ENCODE measurements around the gene FAM124A. TPM values are rescaled to one million over a fixed set of nuclear protein-coding genes. Genes with fewer than 3 reads are reported as not detected.

Gene FAM124A
- total RNA-seq, 4 donors from 2014 or later = 1.9 to 17.7 (median 2.7) TPM

DNA sequence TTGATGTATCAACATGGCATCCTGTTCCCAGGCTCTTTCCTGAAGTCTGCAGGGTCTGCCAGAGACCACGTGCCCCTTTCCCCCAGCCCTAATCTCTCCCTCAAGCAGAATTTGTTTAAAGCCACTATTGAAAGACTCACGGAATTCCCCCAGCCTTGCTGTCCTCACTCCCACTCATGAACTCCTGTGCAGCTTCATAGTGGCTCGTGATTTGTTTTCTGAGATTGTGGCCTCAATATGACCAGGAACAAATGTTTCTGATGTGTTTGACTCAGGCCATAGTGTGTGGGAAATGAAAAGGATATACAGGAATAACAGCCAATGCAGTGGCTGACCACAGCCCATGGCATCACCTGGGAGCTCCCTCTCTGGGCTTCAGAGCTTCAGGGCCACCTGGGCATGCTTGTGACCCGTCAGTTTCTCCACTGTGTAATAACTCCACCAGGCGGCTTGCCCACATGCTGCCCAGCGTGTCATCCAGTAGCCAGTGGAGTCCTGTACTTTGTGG lies 109.2 kb downstream of the FAM124A start:
- H3K36me3 ChIP-seq = no peaks in the 10 kb centered on the region
- in situ Hi-C loops (cut with MboI; ENCODE audit: low pct_ligation_motif_present in 1 of 4, low pct_unique_long_range_greater_than_20kb in 1 of 4, low sequenced_read_pairs in 3 of 4) = no loop called here
- 61 to 70% methylated on average over 3 to 6 of the region's 6 CpGs for WGBS, 2 donors (ENCODE audit: low coverage in 1 of 2)

GRCh38 chr13:51332566-51333361 lies 110.6 kb downstream of the FAM124A start:
- H3K36me3 ChIP-seq = no peaks in the 10 kb centered on the region
- no peaks in the 10 kb centered on the region for H3K27me3 ChIP-seq
- H3K4me1 ChIP-seq = no peaks in the 10 kb centered on the region
- DNase-seq = no peak
- no peak overlapping the region for H3K27ac ChIP-seq
- no peak overlapping the region for H3K4me3 ChIP-seq
- intact Hi-C loops (cut with DNase I; ENCODE audit: low total_unique reads) (no loop called here), in situ Hi-C loops (cut with MboI; ENCODE audit: low pct_ligation_motif_present in 1 of 4, low pct_unique_long_range_greater_than_20kb in 1 of 4, low sequenced_read_pairs in 3 of 4) (no loop called here)
- no peaks in the 10 kb centered on the region for H3K9me3 ChIP-seq
- 49 to 75% methylated on average over 2 of the region's 2 CpGs for WGBS, 2 donors (ENCODE audit: low coverage in 1 of 2)
- TF ChIP-seq POLR2A (IDR thresholded peaks at IDR 0.05) (no peak), EP300 (IDR thresholded peaks at IDR 0.05; ENCODE audit: low read depth) (no peak), POLR2AphosphoS5 (IDR thresholded peaks at IDR 0.05) (no peak)
- TF ChIP-seq, protein P1, sequence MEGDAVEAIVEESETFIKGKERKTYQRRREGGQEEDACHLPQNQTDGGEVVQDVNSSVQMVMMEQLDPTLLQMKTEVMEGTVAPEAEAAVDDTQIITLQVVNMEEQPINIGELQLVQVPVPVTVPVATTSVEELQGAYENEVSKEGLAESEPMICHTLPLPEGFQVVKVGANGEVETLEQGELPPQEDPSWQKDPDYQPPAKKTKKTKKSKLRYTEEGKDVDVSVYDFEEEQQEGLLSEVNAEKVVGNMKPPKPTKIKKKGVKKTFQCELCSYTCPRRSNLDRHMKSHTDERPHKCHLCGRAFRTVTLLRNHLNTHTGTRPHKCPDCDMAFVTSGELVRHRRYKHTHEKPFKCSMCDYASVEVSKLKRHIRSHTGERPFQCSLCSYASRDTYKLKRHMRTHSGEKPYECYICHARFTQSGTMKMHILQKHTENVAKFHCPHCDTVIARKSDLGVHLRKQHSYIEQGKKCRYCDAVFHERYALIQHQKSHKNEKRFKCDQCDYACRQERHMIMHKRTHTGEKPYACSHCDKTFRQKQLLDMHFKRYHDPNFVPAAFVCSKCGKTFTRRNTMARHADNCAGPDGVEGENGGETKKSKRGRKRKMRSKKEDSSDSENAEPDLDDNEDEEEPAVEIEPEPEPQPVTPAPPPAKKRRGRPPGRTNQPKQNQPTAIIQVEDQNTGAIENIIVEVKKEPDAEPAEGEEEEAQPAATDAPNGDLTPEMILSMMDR (IDR thresholded peaks at IDR 0.05) = no peak

More for the DNA sequence above, 109.2 kb downstream of the FAM124A start:
- Histone ChIP-seq H3K4me3 (no peak overlapping the region), H3K4me1 (no peaks in the 10 kb centered on the region), H3K27ac (no peak overlapping the region), H3K27me3 (no peaks in the 10 kb centered on the region), H3K9me3 (no peaks in the 10 kb centered on the region)
- intact Hi-C loops (cut with DNase I; ENCODE audit: low total_unique reads) = no loop called here
- DNase-seq = no peak
- TF ChIP-seq, protein P1 (IDR thresholded peaks at IDR 0.05) = no peak
- TF ChIP-seq POLR2AphosphoS5 (IDR thresholded peaks at IDR 0.05) = no peak
- no peak for TF ChIP-seq POLR2A (IDR thresholded peaks at IDR 0.05)
- TF ChIP-seq EP300 (IDR thresholded peaks at IDR 0.05; ENCODE audit: low read depth) = no peak

GRCh38 chr13:51333421-51333820 lies 111.2 kb downstream of the FAM124A start:
- no peaks in the 10 kb centered on the region for H3K9me3 ChIP-seq
- H3K27me3 ChIP-seq = no peaks in the 10 kb centered on the region
- no peak for TF ChIP-seq EP300 (IDR thresholded peaks at IDR 0.05; ENCODE audit: low read depth)
- TF ChIP-seq POLR2AphosphoS5 (IDR thresholded peaks at IDR 0.05) = no peak
- no peak for TF ChIP-seq POLR2A (IDR thresholded peaks at IDR 0.05)
- TF ChIP-seq, protein P1 (IDR thresholded peaks at IDR 0.05) = no peak
- no peaks in the 10 kb centered on the region for H3K36me3 ChIP-seq
- H3K4me1 ChIP-seq = no peaks in the 10 kb centered on the region
- in situ Hi-C loops (cut with MboI; ENCODE audit: low pct_ligation_motif_present in 1 of 4, low pct_unique_long_range_greater_than_20kb in 1 of 4, low sequenced_read_pairs in 3 of 4) (no loop called here), intact Hi-C loops (cut with DNase I; ENCODE audit: low total_unique reads) (no loop called here)
- no peak overlapping the region for H3K4me3 ChIP-seq
- no peak for DNase-seq
- no peak overlapping the region for H3K27ac ChIP-seq

DNA sequence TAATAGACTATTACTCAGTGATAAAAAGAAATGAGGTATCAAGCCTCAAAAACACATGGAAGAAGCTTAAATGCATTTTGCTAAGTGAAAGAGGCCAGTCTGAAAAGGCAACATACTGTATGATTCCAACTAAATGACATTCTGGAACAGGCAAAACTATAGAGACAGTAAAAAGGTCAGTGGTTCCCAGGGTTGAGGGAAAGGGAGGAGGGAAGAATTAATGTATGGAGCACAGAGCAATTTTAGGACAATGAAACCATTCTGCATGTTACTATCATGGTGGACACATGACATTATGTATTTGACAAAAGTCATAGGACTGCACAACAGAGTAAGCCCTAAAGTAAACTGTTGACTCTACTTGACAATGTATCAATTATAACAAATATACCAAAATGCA lies 111.6 kb downstream of the FAM124A start:
- H3K27ac ChIP-seq = no peak overlapping the region
- DNase-seq = no peak
- no peaks in the 10 kb centered on the region for H3K27me3 ChIP-seq
- H3K36me3 ChIP-seq = no peaks in the 10 kb centered on the region
- TF ChIP-seq POLR2AphosphoS5 (IDR thresholded peaks at IDR 0.05) (no peak), EP300 (IDR thresholded peaks at IDR 0.05; ENCODE audit: low read depth) (no peak), POLR2A (IDR thresholded peaks at IDR 0.05) (no peak)
- TF ChIP-seq, protein P1 (IDR thresholded peaks at IDR 0.05) = no peak
- no peaks in the 10 kb centered on the region for H3K4me1 ChIP-seq
- in situ Hi-C loops (cut with MboI; ENCODE audit: low pct_ligation_motif_present in 1 of 4, low pct_unique_long_range_greater_than_20kb in 1 of 4, low sequenced_read_pairs in 3 of 4) (no loop called here), intact Hi-C loops (cut with DNase I; ENCODE audit: low total_unique reads) (no loop called here)
- H3K9me3 ChIP-seq = no peaks in the 10 kb centered on the region
- H3K4me3 ChIP-seq = no peak overlapping the region

Small RNAs within 50 kb of the gene (small RNA-seq; reads per million reads assigned to genes)
- 0 reads per million in 4 donors for gene PRELID3BP2

Other genes with a start within 250 kb of the FAM124A start
- not detected for gene C13orf42, start 111.1 kb upstream of the FAM124A start, total RNA-seq
- gene SERPINE3, start 117.3 kb downstream of the FAM124A start, total RNA-seq = not detected
- 10 to 100 TPM; 15.3 to 37.0 (median 25.2) TPM for gene INTS6, start 230.6 kb downstream of the FAM124A start, total RNA-seq

Measured in transverse colon (tissue), 4 donors.